CD4-positive, alpha-beta T cell (primary cell): ENCODE measurements around the gene BDNF. TPM values are rescaled to one million over a fixed set of nuclear protein-coding genes. Genes with fewer than 3 reads are reported as not detected.

Experiments used
- ATAC-seq: fragments of 200-7000 bp; cut with Tn5 transposase; one replicate; pipeline ENCODE4 v1.10.0; 2022; ENCODE audit warnings: mild to moderate bottlenecking; ENCODE audit not compliant: poor library complexity
- CTCF ChIA-PET: fragments of 350-600 bp; sonication (Branson Sonifier 250); formaldehyde crosslinking; loops from one replicate; lab custom pipeline; 2021; ENCODE audit warnings: antibody characterized with exemption, inconsistent platforms; lab: Charles Lee
- POLR2A ChIA-PET: fragments of 350-600 bp; sonication (Branson Sonifier 250); formaldehyde crosslinking; loops from one replicate; lab custom pipeline; 2021; ENCODE audit warnings: antibody characterized with exemption, inconsistent platforms; lab: Charles Lee
- DNase-seq, 14 experiments: peaks; one replicate each; pipeline ENCODE4 v3.0.0-alpha.2; 2013 to 2020; ENCODE audit warnings: mixed read lengths in 2 of 14
- H3K27ac ChIP-seq, 2 donors: one replicate each; pipeline versions ENCODE4 v1.5.1 to v1.7.0; 2013; ENCODE audit warnings: low read length in 2 of 2, low read depth in 1 of 2, mild to moderate bottlenecking in 1 of 2
- H3K27me3 ChIP-seq, 2 experiments: 1 replicate in 1 of 2; 2 replicates in 1 of 2; pipeline versions ENCODE4 v1.6.1 to v1.7.0; 2013; ENCODE audit warnings: low read length in 2 of 2, control low read depth in 1 of 2, mild to moderate bottlenecking in 1 of 2, moderate library complexity in 1 of 2; ENCODE audit not compliant: insufficient read depth in 2 of 2, control insufficient read depth in 1 of 2
- H3K36me3 ChIP-seq: one replicate; pipeline ENCODE4 v1.6.1; 2013; ENCODE audit warnings: low read length, control low read depth; ENCODE audit not compliant: insufficient read depth
- H3K4me1 ChIP-seq: one replicate; pipeline ENCODE4 v1.6.1; 2013; ENCODE audit warnings: low read length, control low read depth; ENCODE audit not compliant: insufficient read depth
- H3K4me3 ChIP-seq: one replicate; pipeline ENCODE4 v1.5.1; 2013; ENCODE audit warnings: mild to moderate bottlenecking, low read length, moderate library complexity
- H3K9me3 ChIP-seq, 2 experiments: 1 replicate in 1 of 2; 2 replicates in 1 of 2; pipeline versions ENCODE4 v1.6.1 to v1.7.0; 2013; ENCODE audit warnings: low read length in 2 of 2, mild to moderate bottlenecking in 2 of 2, control low read depth in 1 of 2, moderate library complexity in 1 of 2; ENCODE audit not compliant: control insufficient read depth in 1 of 2, insufficient read depth in 1 of 2
- H3K27ac Mint-ChIP-seq: one replicate; pipeline ENCODE4 v1.8.0; 2020; ENCODE audit warnings: mixed read lengths
- H3K27me3 Mint-ChIP-seq: one replicate; pipeline ENCODE4 v1.8.0; 2021; ENCODE audit warnings: mixed read lengths
- H3K36me3 Mint-ChIP-seq: one replicate; pipeline ENCODE4 v1.8.0; 2021; ENCODE audit warnings: low read depth, mixed read lengths
- H3K4me1 Mint-ChIP-seq: one replicate; pipeline ENCODE4 v1.8.0; 2021; ENCODE audit warnings: low read depth, mixed read lengths
- H3K4me3 Mint-ChIP-seq: one replicate; pipeline ENCODE4 v1.8.0; 2020; ENCODE audit warnings: mild to moderate bottlenecking, mixed read lengths
- H3K9me3 Mint-ChIP-seq: one replicate; pipeline ENCODE4 v1.8.0; 2020; ENCODE audit warnings: mixed read lengths
- CTCF ChIP-seq: fragments of 200-600 bp; IDR thresholded peaks from one replicate; pipeline ENCODE4 v1.8.0; 2022; ENCODE audit warnings: antibody characterized with exemption, mild to moderate bottlenecking
- intact Hi-C, 2 experiments: fragments of 100-400 bp; cut with DNase I in 1 of 2; cut with micrococcal nuclease in 1 of 2; formaldehyde crosslinking; loops; one replicate each; pipeline versions ENCODE4 v1.15.1 to v1.9.0; 2023 to 2025; cut with DNase I, micrococcal nuclease
- total RNA-seq, 174 experiments: library from RNA in 2 of 174; stranded (reverse) in 2 of 174; gene quantifications; one replicate each; pipeline ENCODE4 v1.2.3 and lab custom pipeline; 2021 to 2026

Gene BDNF
- total RNA-seq, 2 experiments from 2014 or later = not detected

- no peak for TF ChIP-seq CTCF
- CTCF ChIA-PET = interaction anchor here (0.5 kb wide), 1 partner anchor 92 kb away, joined by 3 read pairs; no protein-coding TSS in a partner anchor
- H3K4me3 Mint-ChIP-seq = no peak overlapping the region
- no peaks in the 10 kb centered on the region for H3K9me3 Mint-ChIP-seq
- Histone ChIP-seq H3K36me3 (no peaks in the 10 kb centered on the region), H3K9me3 (no peaks in the 10 kb centered on the region), H3K4me1 (no peaks in the 10 kb centered on the region), H3K4me3 (no peak overlapping the region), H3K27ac (no peak overlapping the region), H3K27me3 (no peaks in the 10 kb centered on the region)
- H3K27ac Mint-ChIP-seq = no peak overlapping the region
- H3K36me3 Mint-ChIP-seq = no peaks in the 10 kb centered on the region
- ATAC-seq (no peak), DNase-seq (no peak)
- H3K27me3 Mint-ChIP-seq = no peaks in the 10 kb centered on the region
- intact Hi-C loops = no loop called here
- POLR2A ChIA-PET = no interaction called here
- H3K4me1 Mint-ChIP-seq = no peaks in the 10 kb centered on the region
These were observed 48.5 kb downstream of the BDNF start for GRCh38 chr11:27651711-27652110.

GRCh38 chr11:27650988-27651387 is 49.3 kb downstream of the BDNF start:
- H3K27me3 ChIP-seq = no peaks in the 10 kb centered on the region
- no peak for ATAC-seq
- Mint-ChIP-seq H3K27me3 (no peaks in the 10 kb centered on the region), H3K27ac (no peak overlapping the region), H3K9me3 (no peaks in the 10 kb centered on the region), H3K4me1 (no peaks in the 10 kb centered on the region), H3K36me3 (no peaks in the 10 kb centered on the region), H3K4me3 (no peak overlapping the region)
- no peak overlapping the region for H3K27ac ChIP-seq
- H3K9me3 ChIP-seq = no peaks in the 10 kb centered on the region
- no peak for TF ChIP-seq CTCF
- intact Hi-C loops = no loop called here
- H3K36me3 ChIP-seq = no peaks in the 10 kb centered on the region
- ChIA-PET POLR2A (no interaction called here), CTCF (no interaction called here)
- DNase-seq = no peak
- no peak overlapping the region for H3K4me3 ChIP-seq
- H3K4me1 ChIP-seq = no peaks in the 10 kb centered on the region

GRCh38 chr11:27649800-27650199 is 50.5 kb downstream of the BDNF start:
- Mint-ChIP-seq H3K4me3 (no peak overlapping the region), H3K4me1 (no peaks in the 10 kb centered on the region), H3K9me3 (no peaks in the 10 kb centered on the region), H3K27ac (no peak overlapping the region), H3K27me3 (no peaks in the 10 kb centered on the region), H3K36me3 (no peaks in the 10 kb centered on the region)
- H3K4me3 ChIP-seq = no peak overlapping the region
- no peak for TF ChIP-seq CTCF
- no peaks in the 10 kb centered on the region for H3K36me3 ChIP-seq
- POLR2A ChIA-PET = no interaction called here
- H3K27ac ChIP-seq = no peak overlapping the region
- intact Hi-C loops = no loop called here
- ATAC-seq (no peak), DNase-seq (no peak)
- H3K9me3 ChIP-seq = no peaks in the 10 kb centered on the region
- H3K4me1 ChIP-seq = no peaks in the 10 kb centered on the region
- H3K27me3 ChIP-seq = no peaks in the 10 kb centered on the region
- CTCF ChIA-PET = no interaction called here
